Measurements from ENCODE around the gene SUPT20HL2.
A peak's percentile ranks its signal among the peaks of the same experiment; 100 is the strongest.

SUPT20HL2 gene

DNA sequence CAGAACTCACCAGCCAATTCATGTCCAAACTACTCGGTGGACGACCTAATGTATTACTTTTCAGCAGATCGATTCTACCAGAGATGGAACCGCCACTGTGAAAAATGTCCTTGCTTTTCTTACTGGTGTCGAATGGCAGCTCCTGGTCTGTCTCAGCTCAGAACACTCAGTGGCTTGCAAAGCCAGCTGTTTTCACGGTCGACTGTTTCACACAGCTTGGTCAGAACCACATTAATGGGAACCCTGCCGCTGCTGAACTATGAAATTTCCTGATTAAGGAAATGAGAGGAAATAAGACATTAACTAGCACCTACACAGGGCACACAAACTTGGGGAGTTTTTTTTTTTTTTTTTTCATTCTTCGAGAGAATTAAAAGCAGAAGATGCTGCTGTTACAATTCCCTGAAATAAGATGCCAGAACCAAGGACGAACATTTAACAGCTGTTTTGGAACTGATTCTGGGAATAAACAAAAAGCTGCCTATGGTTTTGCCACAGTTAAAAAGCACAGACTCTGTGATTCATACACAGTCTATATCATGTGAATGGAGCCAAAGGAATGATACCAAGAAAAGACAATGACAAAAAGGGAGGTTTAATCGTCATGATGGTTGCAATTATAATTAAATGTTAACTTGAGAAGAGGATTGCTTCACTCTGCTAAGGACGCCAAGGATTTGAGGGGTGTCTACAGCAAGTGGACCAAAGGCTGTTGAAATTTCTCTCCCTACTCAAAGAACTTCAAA lies 31.3 kb downstream of the SUPT20HL2 start:
- H4K20me1 ChIP-seq: peaks cover 10% of the 10 kb centered on the region
- no peaks in the 10 kb centered on the region; the same call in 1 of the 2 replicates for H3K9me3 ChIP-seq
- no peak overlapping the region for H3K27ac ChIP-seq
- H3K4me1 ChIP-seq: peaks cover 31% of the 10 kb centered on the region
- peaks cover 13% of the 10 kb centered on the region; the same call in 1 of the 2 replicates for H3K27me3 ChIP-seq
- TF ChIP-seq Cebpa-rat (IDR thresholded peaks at IDR 0.05): no peak
- H3K36me3 ChIP-seq: no peaks in the 10 kb centered on the region
- no peak overlapping the region for H3K9ac ChIP-seq
- H3K4me2 ChIP-seq: peak overlapping the region; percentile 67
- no peak overlapping the region for H3K4me3 ChIP-seq

DNA sequence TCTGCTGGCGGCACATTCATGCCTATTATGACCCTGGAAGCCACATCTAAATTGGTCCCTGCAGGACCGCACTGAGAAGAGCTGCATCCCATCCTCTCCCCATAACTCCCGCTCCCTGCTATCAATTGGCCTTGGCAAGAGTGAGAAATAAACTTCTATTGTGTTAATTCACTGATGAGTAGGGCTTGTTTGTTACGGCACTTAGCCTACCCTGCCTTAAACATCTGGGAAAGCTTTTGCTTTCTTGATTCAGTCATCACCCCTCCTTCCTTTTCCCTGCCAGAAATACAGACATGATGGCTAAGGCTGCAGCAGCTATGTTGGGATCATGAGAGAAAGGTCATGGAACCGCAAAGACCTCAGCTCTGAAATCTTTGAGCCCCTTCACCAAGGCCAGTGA lies 36.5 kb downstream of the SUPT20HL2 start:
- TF ChIP-seq Cebpa-rat (IDR thresholded peaks at IDR 0.05): no peak
- H3K9me3 ChIP-seq: no peaks in the 10 kb centered on the region; the same call in 1 of the 2 replicates
- H3K9ac ChIP-seq: no peak overlapping the region

DNA sequence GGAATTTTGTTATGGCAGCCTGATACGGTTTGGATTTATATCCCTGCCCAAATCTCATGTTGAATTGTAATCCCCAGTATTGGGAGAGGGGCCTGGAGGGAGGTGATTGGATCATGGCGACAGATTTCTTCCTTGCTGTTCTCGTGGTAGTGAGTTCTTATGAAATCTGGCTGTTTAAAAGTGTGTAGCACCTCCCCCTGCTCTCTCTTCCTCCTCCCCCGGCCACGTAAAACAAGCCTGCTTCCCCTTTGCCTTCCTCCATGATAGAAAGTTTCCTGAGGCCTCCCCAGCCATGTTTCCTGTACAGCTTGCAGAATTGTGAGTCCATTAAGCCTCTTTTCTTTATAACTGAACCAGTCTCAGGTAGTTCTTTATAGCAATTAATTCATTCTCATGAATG lies 37.9 kb downstream of the SUPT20HL2 start:
- Histone ChIP-seq H3K9me3 (peaks cover 7% of the 10 kb centered on the region), H3K4me1 (peaks cover 8% of the 10 kb centered on the region), H3K27me3 (no peaks in the 10 kb centered on the region), H3K9ac (no peak overlapping the region), H3K27ac (no peak overlapping the region), H4K20me1 (no peaks in the 10 kb centered on the region; the same call in 1 of the 2 replicates), H3K4me3 (no peak overlapping the region), H3K36me3 (no peaks in the 10 kb centered on the region), H3K4me2 (peak overlapping the region; percentile 32)
- TF ChIP-seq Cebpa-rat (IDR thresholded peaks at IDR 0.05): no peak

More for the DNA sequence above, 36.5 kb downstream of the SUPT20HL2 start:
- Histone ChIP-seq H3K27ac (no peak overlapping the region), H3K4me1 (peaks cover 22% of the 10 kb centered on the region), H3K27me3 (no peaks in the 10 kb centered on the region), H4K20me1 (no peaks in the 10 kb centered on the region; the same call in 1 of the 2 replicates), H3K4me2 (no peak overlapping the region), H3K4me3 (no peak overlapping the region), H3K36me3 (no peaks in the 10 kb centered on the region)

DNA sequence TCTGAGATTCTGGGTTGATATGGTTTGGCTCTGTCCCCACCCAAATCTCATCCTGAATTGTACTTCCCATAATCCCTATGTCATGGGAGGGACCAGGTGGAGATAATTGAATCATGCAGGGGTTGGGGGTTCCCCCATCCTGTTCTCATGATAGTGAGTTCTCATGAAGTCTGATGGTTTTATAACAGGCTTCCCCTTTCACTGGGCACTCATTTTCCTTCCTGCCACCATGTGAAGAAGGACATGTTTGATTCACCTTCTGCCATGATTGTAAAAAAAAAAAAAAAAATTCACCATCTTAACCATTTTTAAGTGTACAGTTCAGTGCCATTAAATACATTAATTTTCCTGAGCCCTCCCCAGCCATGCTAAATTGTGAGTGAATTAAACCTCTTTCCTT lies 42.6 kb downstream of the SUPT20HL2 start:
- no peaks in the 10 kb centered on the region for H3K27me3 ChIP-seq
- peaks cover 11% of the 10 kb centered on the region for H3K9me3 ChIP-seq
- H3K4me2 ChIP-seq: no peak overlapping the region
- no peak overlapping the region for H3K27ac ChIP-seq
- H3K4me1 ChIP-seq: peaks cover 7% of the 10 kb centered on the region
- TF ChIP-seq Cebpa-rat (IDR thresholded peaks at IDR 0.05): no peak
- H3K36me3 ChIP-seq: no peaks in the 10 kb centered on the region
- H3K9ac ChIP-seq: no peak overlapping the region
- H3K4me3 ChIP-seq: no peak overlapping the region
- H4K20me1 ChIP-seq: no peaks in the 10 kb centered on the region

DNA sequence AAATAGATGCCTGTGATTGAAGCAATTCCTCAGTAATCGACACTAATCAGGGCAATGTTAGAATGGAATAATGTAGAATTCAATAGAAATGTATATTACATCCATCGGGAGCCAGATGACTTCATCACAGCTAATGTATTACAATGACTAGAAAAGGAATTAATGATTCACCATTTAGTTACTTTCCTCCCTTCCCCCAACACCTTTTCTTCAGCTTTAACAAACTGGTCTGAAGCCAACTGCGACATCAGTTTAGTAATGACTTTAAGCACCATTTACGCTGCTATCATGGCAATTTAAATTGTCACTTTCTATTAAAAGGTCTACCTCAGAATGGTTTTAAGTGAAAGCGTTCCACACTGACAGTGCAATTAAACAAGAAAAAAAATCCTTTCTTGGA lies 45.1 kb downstream of the SUPT20HL2 start:
- H3K9me3 ChIP-seq: peaks cover 11% of the 10 kb centered on the region
- H3K4me3 ChIP-seq: no peak overlapping the region
- H3K4me2 ChIP-seq: no peak overlapping the region
- H4K20me1 ChIP-seq: no peaks in the 10 kb centered on the region
- H3K9ac ChIP-seq: no peak overlapping the region
- no peaks in the 10 kb centered on the region for H3K4me1 ChIP-seq
- no peaks in the 10 kb centered on the region for H3K36me3 ChIP-seq
- TF ChIP-seq Cebpa-rat (IDR thresholded peaks at IDR 0.05): no peak
- H3K27ac ChIP-seq: no peak overlapping the region
- no peaks in the 10 kb centered on the region for H3K27me3 ChIP-seq

DNA sequence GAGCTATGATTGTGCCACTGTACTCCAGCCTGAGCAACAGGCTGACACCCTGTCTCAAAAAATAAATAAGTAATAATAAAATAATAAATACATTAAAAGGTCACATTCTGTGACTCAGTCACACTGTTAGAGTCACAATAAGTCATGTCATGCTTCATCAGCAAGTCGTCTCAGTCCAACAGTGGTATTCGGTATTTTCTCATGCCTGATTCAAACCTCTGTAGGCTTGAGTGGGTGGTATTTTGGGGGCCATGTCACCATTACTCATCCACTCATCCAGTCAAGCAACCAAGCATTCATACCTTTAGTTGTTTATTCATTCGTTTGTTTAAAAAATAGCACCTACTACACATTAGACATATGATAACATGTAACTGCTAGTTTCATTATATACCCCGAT lies 46.9 kb downstream of the SUPT20HL2 start:
- no peak for TF ChIP-seq Cebpa-rat (IDR thresholded peaks at IDR 0.05)
- Histone ChIP-seq H3K4me3 (no peak overlapping the region), H3K27ac (no peak overlapping the region)

DNA sequence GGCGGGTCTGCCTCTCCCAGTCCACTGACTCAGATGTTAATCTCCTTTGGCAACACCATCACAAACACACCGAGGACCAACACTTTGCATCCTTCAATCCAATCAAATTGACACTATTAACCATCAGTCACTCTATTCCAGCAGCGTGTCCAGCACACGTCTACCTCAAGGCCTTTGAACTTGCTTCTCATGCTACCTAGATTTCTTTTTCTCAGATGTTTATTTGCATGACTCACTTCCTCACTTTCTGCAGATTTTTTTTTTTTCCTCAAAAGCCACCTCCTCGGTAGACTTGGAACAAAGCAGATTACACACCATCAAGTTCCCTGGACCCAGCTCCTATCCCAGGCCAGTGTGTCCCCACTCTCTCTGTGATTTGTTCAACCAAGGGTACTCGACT lies 49.5 kb downstream of the SUPT20HL2 start:
- Histone ChIP-seq H4K20me1 (no peaks in the 10 kb centered on the region), H3K9me3 (no peaks in the 10 kb centered on the region), H3K9ac (no peak overlapping the region), H3K4me2 (no peak overlapping the region), H3K4me1 (peaks cover 12% of the 10 kb centered on the region), H3K36me3 (no peaks in the 10 kb centered on the region), H3K27me3 (no peaks in the 10 kb centered on the region), H3K4me3 (no peak overlapping the region), H3K27ac (no peak overlapping the region)
- TF ChIP-seq Cebpa-rat (IDR thresholded peaks at IDR 0.05): no peak

More for the DNA sequence above, 46.9 kb downstream of the SUPT20HL2 start:
- Histone ChIP-seq H3K9ac (no peak overlapping the region), H3K4me2 (no peak overlapping the region), H3K9me3 (peaks cover 11% of the 10 kb centered on the region), H4K20me1 (no peaks in the 10 kb centered on the region), H3K36me3 (no peaks in the 10 kb centered on the region), H3K27me3 (no peaks in the 10 kb centered on the region), H3K4me1 (no peaks in the 10 kb centered on the region)

DNA sequence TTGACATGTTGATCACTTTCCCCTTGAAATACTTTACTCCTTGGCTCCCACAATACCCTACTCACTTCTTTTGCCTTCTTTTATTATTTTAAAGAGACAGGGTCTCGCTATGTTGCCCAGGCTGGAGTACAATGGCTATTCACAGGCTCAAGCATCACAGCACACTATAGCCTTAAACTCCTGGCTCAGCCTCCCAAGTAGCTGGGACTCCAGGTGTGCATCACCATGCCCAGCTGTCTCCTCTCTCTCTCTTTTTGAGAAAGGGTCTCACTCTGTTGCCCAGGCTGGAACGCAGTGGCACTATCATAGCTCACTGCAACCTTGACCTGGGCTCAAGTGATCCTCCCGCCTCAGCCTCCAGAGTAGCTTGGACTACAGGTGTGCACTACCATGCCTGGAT lies 51.6 kb downstream of the SUPT20HL2 start:
- Histone ChIP-seq H3K36me3 (no peaks in the 10 kb centered on the region), H3K4me1 (peaks cover 12% of the 10 kb centered on the region), H3K27me3 (no peaks in the 10 kb centered on the region), H3K9ac (no peak overlapping the region), H4K20me1 (no peaks in the 10 kb centered on the region), H3K4me3 (no peak overlapping the region), H3K4me2 (no peak overlapping the region), H3K9me3 (no peaks in the 10 kb centered on the region), H3K27ac (no peak overlapping the region)
- TF ChIP-seq Cebpa-rat (IDR thresholded peaks at IDR 0.05): no peak
